Activated B cell treated with CpG ODN at 0.5 μM for 24 hours (primary cell): ENCODE results near the gene KIAA0825. TPM values are rescaled to one million over a fixed set of nuclear protein-coding genes. Genes with fewer than 3 reads are reported as not detected.

Experiments
- ATAC-seq: fragments of 200-7000 bp; cut with Tn5 transposase; one replicate; pipeline ENCODE4 v1.10.0; 2021; ENCODE audit warnings: low read depth, mild to moderate bottlenecking, moderate library complexity
- CTCF ChIA-PET: fragments of 350-600 bp; sonication (Branson Sonifier 250); formaldehyde crosslinking; loops from one replicate; lab custom pipeline; 2021; ENCODE audit warnings: antibody characterized with exemption; lab: Charles Lee
- POLR2A ChIA-PET: fragments of 350-600 bp; sonication (Branson Sonifier 250); formaldehyde crosslinking; loops from one replicate; lab custom pipeline; 2021; ENCODE audit warnings: antibody characterized with exemption; lab: Charles Lee
- DNase-seq: peaks from one replicate; pipeline ENCODE4 v3.0.0; 2022
- H3K27ac Mint-ChIP-seq: one replicate; pipeline ENCODE4 v1.8.0; 2020; ENCODE audit warnings: mixed read lengths
- H3K27me3 Mint-ChIP-seq: one replicate; pipeline ENCODE4 v1.8.0; 2021; ENCODE audit warnings: mixed read lengths
- H3K36me3 Mint-ChIP-seq: one replicate; pipeline ENCODE4 v1.8.0; 2021; ENCODE audit warnings: low read depth, mixed read lengths
- H3K4me1 Mint-ChIP-seq: one replicate; pipeline ENCODE4 v1.8.0; 2021; ENCODE audit warnings: mixed read lengths
- H3K4me3 Mint-ChIP-seq: one replicate; pipeline ENCODE4 v1.8.0; 2020; ENCODE audit warnings: mild to moderate bottlenecking, mixed read lengths
- H3K9me3 Mint-ChIP-seq: one replicate; pipeline ENCODE4 v1.8.0; 2020; ENCODE audit warnings: mixed read lengths
- CTCF ChIP-seq: fragments of 200-600 bp; IDR thresholded peaks from one replicate; pipeline ENCODE4 v1.8.0; 2022; ENCODE audit warnings: antibody characterized with exemption, mild to moderate bottlenecking
- intact Hi-C: fragments of 100-400 bp; cut with micrococcal nuclease; formaldehyde crosslinking; loops from one replicate; pipeline ENCODE4 v1.15.1; 2024
- total RNA-seq: library from RNA; stranded (reverse); gene quantifications from 2 replicates; pipeline ENCODE4 v1.2.3, GENCODE V29; 2022

Gene KIAA0825
- total RNA-seq, 1 donor from 2014 or later: 2.3 TPM

- H3K27ac Mint-ChIP-seq: no peak overlapping the region
- no peak for TF ChIP-seq CTCF
- ChIA-PET CTCF (no interaction called here), POLR2A (no interaction called here)
- H3K4me1 Mint-ChIP-seq: no peaks in the 10 kb centered on the region
- ATAC-seq (no peak), DNase-seq (no peak)
- H3K36me3 Mint-ChIP-seq: no peaks in the 10 kb centered on the region
- H3K27me3 Mint-ChIP-seq: no peaks in the 10 kb centered on the region
- no peak overlapping the region for H3K4me3 Mint-ChIP-seq
- intact Hi-C loops: no loop called here
- peaks cover 4% of the 10 kb centered on the region for H3K9me3 Mint-ChIP-seq
These were observed 282.5 kb downstream of the KIAA0825 start for GRCh38 chr5:94335936-94336335.

- no peak overlapping the region for H3K27ac Mint-ChIP-seq
- TF ChIP-seq CTCF: no peak
- no peaks in the 10 kb centered on the region for H3K36me3 Mint-ChIP-seq
- no peak for DNase-seq
- H3K9me3 Mint-ChIP-seq: peaks cover 6% of the 10 kb centered on the region
- ChIA-PET CTCF (no interaction called here), POLR2A (no interaction called here)
- ATAC-seq: no peak
- H3K4me1 Mint-ChIP-seq: no peaks in the 10 kb centered on the region
- no peaks in the 10 kb centered on the region for H3K27me3 Mint-ChIP-seq
- intact Hi-C loops: no loop called here
- H3K4me3 Mint-ChIP-seq: no peak overlapping the region
These were observed 289.3 kb downstream of the KIAA0825 start for GRCh38 chr5:94329115-94329514.

GRCh38 chr5:94326586-94326985 is 291.8 kb downstream of the KIAA0825 start:
- H3K4me1 Mint-ChIP-seq: no peaks in the 10 kb centered on the region
- ChIA-PET POLR2A (no interaction called here), CTCF (no interaction called here)
- DNase-seq (no peak), ATAC-seq (no peak)
- peaks cover 6% of the 10 kb centered on the region for H3K9me3 Mint-ChIP-seq
- H3K27ac Mint-ChIP-seq: no peak overlapping the region
- no peaks in the 10 kb centered on the region for H3K36me3 Mint-ChIP-seq
- H3K27me3 Mint-ChIP-seq: no peaks in the 10 kb centered on the region
- TF ChIP-seq CTCF: no peak
- H3K4me3 Mint-ChIP-seq: no peak overlapping the region
- intact Hi-C loops: no loop called here

DNA sequence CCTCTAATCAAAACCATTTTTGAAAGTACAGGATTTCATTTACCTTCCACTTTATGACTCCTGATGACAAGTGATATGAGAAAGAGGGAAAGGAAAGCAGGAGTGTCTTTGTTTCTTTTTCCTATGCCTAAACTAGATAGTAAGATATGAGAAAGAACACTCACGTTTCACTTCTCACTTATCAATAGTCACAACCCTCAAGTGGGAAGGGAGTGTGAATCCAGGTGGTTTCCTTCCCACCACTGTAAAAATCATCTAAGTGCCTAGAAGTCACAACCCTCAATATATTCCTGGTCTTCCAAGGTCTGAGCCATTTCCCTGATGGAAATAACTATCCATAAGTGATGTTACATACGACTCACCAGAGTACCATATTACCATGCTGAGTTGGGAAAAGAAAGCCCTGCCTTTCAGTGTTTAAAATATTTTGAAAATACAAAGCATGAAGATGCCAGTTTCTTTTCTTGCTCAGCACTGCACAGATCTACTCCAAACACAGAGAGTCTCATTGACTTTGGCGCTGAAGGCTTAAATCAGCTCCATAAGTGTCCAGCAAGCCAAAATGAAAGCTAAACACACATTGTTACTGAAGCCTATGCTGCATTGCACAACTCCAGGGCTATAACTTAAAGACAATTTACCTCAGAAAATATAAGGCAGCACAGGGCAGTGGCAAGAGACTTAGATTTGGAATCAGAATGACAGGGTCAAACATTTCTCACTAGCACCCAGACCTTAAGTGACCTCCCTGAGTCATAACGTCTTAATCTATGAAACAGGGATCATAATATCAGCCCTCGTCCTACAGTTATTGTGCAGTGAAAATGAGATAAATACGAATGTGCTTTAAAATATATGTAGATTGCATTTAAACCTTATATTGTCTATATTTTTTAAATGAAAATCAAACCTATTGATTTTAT is 301.2 kb downstream of the KIAA0825 start:
- Mint-ChIP-seq H3K9me3 (no peaks in the 10 kb centered on the region), H3K36me3 (no peaks in the 10 kb centered on the region), H3K4me3 (no peak overlapping the region), H3K27me3 (no peaks in the 10 kb centered on the region), H3K27ac (no peak overlapping the region), H3K4me1 (no peaks in the 10 kb centered on the region)
- ChIA-PET CTCF (no interaction called here), POLR2A (no interaction called here)
- intact Hi-C loops: no loop called here
- DNase-seq: no peak
- no peak for ATAC-seq
- no peak for TF ChIP-seq CTCF

GRCh38 chr5:94314460-94315131 is 303.8 kb downstream of the KIAA0825 start:
- DNase-seq (no peak), ATAC-seq (no peak)
- H3K9me3 Mint-ChIP-seq: no peaks in the 10 kb centered on the region
- TF ChIP-seq CTCF: no peak
- H3K36me3 Mint-ChIP-seq: no peaks in the 10 kb centered on the region
- no peaks in the 10 kb centered on the region for H3K4me1 Mint-ChIP-seq
- no peaks in the 10 kb centered on the region for H3K27me3 Mint-ChIP-seq
- ChIA-PET POLR2A (interaction anchor here (0.6 kb wide), 1 partner anchor 43 kb away, joined by 4 read pairs; no protein-coding TSS in a partner anchor), CTCF (no interaction called here)
- intact Hi-C loops: no loop called here
- no peak overlapping the region for H3K27ac Mint-ChIP-seq
- no peak overlapping the region for H3K4me3 Mint-ChIP-seq
